WTC11 (cell line): ENCODE data around the gene GCDH. TPM values are rescaled to one million over a fixed set of nuclear protein-coding genes. Genes with fewer than 3 reads are reported as not detected.

Experiments
- ATAC-seq: fragments of 200-7000 bp; cut with Tn5 transposase; 2 replicates; pipeline ENCODE4 v1.10.0; 2021; ENCODE audit warnings: mild to moderate bottlenecking, moderate library complexity
- CTCF ChIA-PET: fragments of 300-600 bp; sonication (Branson Sonifier 250); formaldehyde crosslinking; loops from one replicate; lab custom pipeline; 2021; ENCODE audit warnings: antibody characterized with exemption; lab: Charles Lee
- POLR2A ChIA-PET: fragments of 350-600 bp; sonication (Branson Sonifier 250); formaldehyde crosslinking; loops from one replicate; lab custom pipeline; 2021; ENCODE audit warnings: antibody characterized with exemption; lab: Charles Lee
- DNase-seq: peaks from one replicate; pipeline ENCODE4 v3.0.0; 2021; ENCODE audit warnings: low spot score
- H3K27ac Mint-ChIP-seq: 2 replicates; pipeline ENCODE4 v1.8.0; 2021; ENCODE audit warnings: mixed read lengths
- H3K27me3 Mint-ChIP-seq: 2 replicates; pipeline ENCODE4 v1.8.0; 2021; ENCODE audit warnings: low read depth, mild to moderate bottlenecking, moderate library complexity, mixed read lengths
- H3K36me3 Mint-ChIP-seq: 2 replicates; pipeline ENCODE4 v1.8.0; 2021; ENCODE audit warnings: mixed read lengths
- H3K4me1 Mint-ChIP-seq: 2 replicates; pipeline ENCODE4 v1.8.0; 2022; ENCODE audit warnings: mixed read lengths
- H3K4me3 Mint-ChIP-seq: 2 replicates; pipeline ENCODE4 v1.8.0; 2021; ENCODE audit warnings: mild to moderate bottlenecking, moderate library complexity, mixed read lengths
- H3K9me3 Mint-ChIP-seq: 2 replicates; pipeline ENCODE4 v1.8.0; 2021; ENCODE audit warnings: mixed read lengths
- CREB1 ChIP-seq: sonication (generic); formaldehyde crosslinking; IDR thresholded peaks from 2 replicates; pipeline ENCODE4 v1.8.0; 2023; ENCODE audit warnings: mild to moderate bottlenecking, missing genetic modification reagents
- FOXK1 ChIP-seq: sonication (generic); formaldehyde crosslinking; IDR thresholded peaks from 2 replicates; pipeline ENCODE4 v1.8.0; 2022; ENCODE audit warnings: mild to moderate bottlenecking, moderate library complexity, missing genetic modification reagents
- FOXP1 ChIP-seq: sonication (generic); formaldehyde crosslinking; IDR thresholded peaks from 2 replicates; pipeline ENCODE4 v1.8.0; 2022; ENCODE audit warnings: missing genetic modification reagents, mild to moderate bottlenecking, moderate library complexity, borderline replicate concordance
- FOXP4 ChIP-seq: sonication (generic); formaldehyde crosslinking; IDR thresholded peaks from 2 replicates; pipeline ENCODE4 v1.8.0; 2022; ENCODE audit warnings: mild to moderate bottlenecking, missing genetic modification reagents
- GABPB1 ChIP-seq: sonication (generic); formaldehyde crosslinking; IDR thresholded peaks from 2 replicates; pipeline ENCODE4 v1.8.1; 2023; ENCODE audit warnings: mild to moderate bottlenecking, missing genetic modification reagents
- IRF2 ChIP-seq: sonication (generic); formaldehyde crosslinking; IDR thresholded peaks from 2 replicates; pipeline ENCODE4 v1.8.0; 2022; ENCODE audit warnings: low read depth, missing genetic modification reagents, borderline replicate concordance
- NFYB ChIP-seq: sonication (generic); formaldehyde crosslinking; conservative IDR thresholded peaks from 2 replicates; pipeline ENCODE4 v1.8.0; 2022; ENCODE audit warnings: low read depth, missing genetic modification reagents
- OVOL2 ChIP-seq: fragments of 250-450 bp; sonication (Bioruptor Pico); IDR thresholded peaks from 2 replicates; pipeline ENCODE4 v1.9.0; 2021; ENCODE audit warnings: mild to moderate bottlenecking, borderline replicate concordance
- PREB ChIP-seq: sonication (generic); formaldehyde crosslinking; IDR thresholded peaks from 2 replicates; pipeline ENCODE4 v1.8.1; 2022; ENCODE audit warnings: mild to moderate bottlenecking, missing genetic modification reagents, moderate library complexity, borderline replicate concordance
- RELA ChIP-seq: sonication (generic); formaldehyde crosslinking; IDR thresholded peaks from 2 replicates; pipeline ENCODE4 v1.8.1; 2022; ENCODE audit warnings: missing genetic modification reagents, mild to moderate bottlenecking, borderline replicate concordance
- SMAD3 ChIP-seq: sonication (generic); formaldehyde crosslinking; IDR thresholded peaks from 2 replicates; pipeline ENCODE4 v1.8.0; 2022; ENCODE audit warnings: missing genetic modification reagents, mild to moderate bottlenecking, borderline replicate concordance
- TEAD4 ChIP-seq: sonication (generic); formaldehyde crosslinking; IDR thresholded peaks from 2 replicates; pipeline ENCODE4 v1.8.0; 2022; ENCODE audit warnings: mild to moderate bottlenecking, missing genetic modification reagents
- ZBTB43 ChIP-seq: sonication (generic); formaldehyde crosslinking; IDR thresholded peaks from 2 replicates; pipeline ENCODE4 v1.8.1; 2023; ENCODE audit warnings: mild to moderate bottlenecking, missing genetic modification reagents
- ZNF232 ChIP-seq: sonication (generic); formaldehyde crosslinking; IDR thresholded peaks from 2 replicates; pipeline ENCODE4 v1.8.0; 2022; ENCODE audit warnings: mild to moderate bottlenecking, missing genetic modification reagents
- ZNF512 ChIP-seq: sonication (generic); formaldehyde crosslinking; IDR thresholded peaks from 2 replicates; pipeline ENCODE4 v1.8.1; 2022; ENCODE audit warnings: missing genetic modification reagents, borderline replicate concordance
- ZNF671 ChIP-seq: fragments of 250-450 bp; sonication (Bioruptor Pico); IDR thresholded peaks from 2 replicates; pipeline ENCODE4 v1.8.0; 2021; ENCODE audit warnings: mild to moderate bottlenecking
- total RNA-seq: library from RNA; stranded (reverse); gene quantifications from 3 replicates; pipeline ENCODE4 v1.2.3, GENCODE V29; 2021
- TF ChIP-seq, protein P1 (sequence below): fragments of 250-450 bp; sonication (Bioruptor Pico); conservative IDR thresholded peaks from 2 replicates; pipeline ENCODE4 v1.9.0; 2021; ENCODE audit warnings: mild to moderate bottlenecking
- TF ChIP-seq, protein P2 (sequence below): sonication (generic); formaldehyde crosslinking; conservative IDR thresholded peaks from 2 replicates; pipeline ENCODE4 v1.8.1; 2023; ENCODE audit warnings: mild to moderate bottlenecking, low read depth, missing genetic modification reagents, moderate library complexity
- TF ChIP-seq, protein P3 (sequence below): sonication (generic); formaldehyde crosslinking; IDR thresholded peaks from 2 replicates; pipeline ENCODE4 v1.8.1; 2022; ENCODE audit warnings: low read depth, mild to moderate bottlenecking, moderate library complexity, missing genetic modification reagents, borderline replicate concordance
- TF ChIP-seq, protein P4 (sequence below): sonication (generic); formaldehyde crosslinking; IDR thresholded peaks from 2 replicates; pipeline ENCODE4 v1.8.0; 2022; ENCODE audit warnings: missing genetic modification reagents

GCDH gene
- total RNA-seq, 1 experiment from 2014 or later = 69.0 TPM

- TF ChIP-seq IRF2 (CRISPR knock-in tag) = no peak
- TF ChIP-seq, protein P1, sequence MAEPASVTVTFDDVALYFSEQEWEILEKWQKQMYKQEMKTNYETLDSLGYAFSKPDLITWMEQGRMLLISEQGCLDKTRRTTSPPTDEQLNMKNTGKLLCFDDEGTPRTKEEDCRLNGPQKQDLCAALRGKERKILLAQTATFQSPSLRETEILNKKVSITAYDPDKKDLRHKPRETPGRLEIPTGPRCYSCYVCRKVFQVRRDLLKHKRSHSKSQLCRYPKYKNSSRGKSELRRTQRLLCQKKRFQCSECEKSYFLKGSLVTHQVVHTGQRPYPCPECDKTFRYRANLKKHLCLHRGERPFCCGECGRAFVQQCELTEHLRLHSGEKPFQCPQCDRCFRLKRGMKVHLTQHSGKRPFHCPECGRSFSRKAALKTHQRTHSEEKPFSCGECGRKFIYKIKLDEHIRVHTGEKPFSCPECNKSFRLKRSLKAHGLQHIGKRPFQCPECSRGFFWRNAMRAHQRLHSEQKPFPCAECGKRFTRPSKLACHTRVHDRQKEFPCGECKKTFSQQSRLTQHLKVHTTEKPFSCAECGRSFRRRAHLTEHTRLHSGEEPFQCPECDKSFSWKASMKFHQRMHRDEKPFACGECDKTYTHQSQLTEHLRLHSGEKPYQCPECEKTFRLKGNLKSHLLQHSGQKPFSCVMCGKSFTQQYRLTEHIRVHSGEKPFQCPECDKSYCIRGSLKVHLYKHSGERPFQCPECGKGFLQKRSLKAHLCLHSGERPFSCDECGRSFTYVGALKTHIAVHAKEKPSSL (CRISPR knock-in tag) = no peak
- TF ChIP-seq FOXP1 = no peak
- TF ChIP-seq GABPB1 (CRISPR knock-in tag) = no peak
- no peak for TF ChIP-seq RELA (CRISPR knock-in tag)
Measured at GRCh38 chr19:12935071-12935470, 44.1 kb downstream of the GCDH start (continued).

DNA sequence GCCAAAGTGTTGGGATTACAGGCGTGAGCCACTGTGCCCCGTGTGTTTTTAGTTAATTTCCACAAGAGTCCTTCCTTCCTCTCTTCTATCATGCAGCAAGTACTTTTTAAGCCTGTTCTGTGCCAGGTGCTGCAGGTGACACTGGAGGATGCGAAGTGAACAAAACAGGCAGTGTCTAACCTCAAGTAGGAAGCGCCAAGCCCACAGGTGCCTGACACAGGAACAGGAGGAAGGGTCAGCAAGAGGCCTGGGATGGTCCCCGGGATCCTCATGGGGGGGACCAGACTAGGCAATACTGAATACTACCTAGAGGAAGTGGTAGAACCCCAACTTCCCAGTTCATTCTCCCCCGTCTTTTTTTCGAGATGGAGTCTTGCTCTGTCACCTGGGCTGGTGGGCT lies 45.6 kb downstream of the GCDH start:
- H3K4me3 Mint-ChIP-seq = no peak overlapping the region
- H3K27me3 Mint-ChIP-seq = no peaks in the 10 kb centered on the region
- POLR2A ChIA-PET = interaction anchor here (1.7 to 2.0 kb wide), 4 partner anchors 17 to 179 kb away, joined by 4 to 13 read pairs (median 10); partner anchors contain the start of genes GCDH and SYCE2
- no peak for DNase-seq
- TF ChIP-seq ZNF512 (CRISPR knock-in tag) (no peak), PREB (no peak), CREB1 (CRISPR knock-in tag) (no peak), FOXK1 (no peak), FOXP4 (CRISPR knock-in tag) (no peak), ZNF232 (CRISPR knock-in tag) (no peak), ZNF671 (CRISPR knock-in tag) (no peak), SMAD3 (CRISPR knock-in tag) (no peak), TEAD4 (no peak), NFYB (no peak), ZBTB43 (no peak), OVOL2 (CRISPR knock-in tag) (no peak)
- TF ChIP-seq, protein P2, sequence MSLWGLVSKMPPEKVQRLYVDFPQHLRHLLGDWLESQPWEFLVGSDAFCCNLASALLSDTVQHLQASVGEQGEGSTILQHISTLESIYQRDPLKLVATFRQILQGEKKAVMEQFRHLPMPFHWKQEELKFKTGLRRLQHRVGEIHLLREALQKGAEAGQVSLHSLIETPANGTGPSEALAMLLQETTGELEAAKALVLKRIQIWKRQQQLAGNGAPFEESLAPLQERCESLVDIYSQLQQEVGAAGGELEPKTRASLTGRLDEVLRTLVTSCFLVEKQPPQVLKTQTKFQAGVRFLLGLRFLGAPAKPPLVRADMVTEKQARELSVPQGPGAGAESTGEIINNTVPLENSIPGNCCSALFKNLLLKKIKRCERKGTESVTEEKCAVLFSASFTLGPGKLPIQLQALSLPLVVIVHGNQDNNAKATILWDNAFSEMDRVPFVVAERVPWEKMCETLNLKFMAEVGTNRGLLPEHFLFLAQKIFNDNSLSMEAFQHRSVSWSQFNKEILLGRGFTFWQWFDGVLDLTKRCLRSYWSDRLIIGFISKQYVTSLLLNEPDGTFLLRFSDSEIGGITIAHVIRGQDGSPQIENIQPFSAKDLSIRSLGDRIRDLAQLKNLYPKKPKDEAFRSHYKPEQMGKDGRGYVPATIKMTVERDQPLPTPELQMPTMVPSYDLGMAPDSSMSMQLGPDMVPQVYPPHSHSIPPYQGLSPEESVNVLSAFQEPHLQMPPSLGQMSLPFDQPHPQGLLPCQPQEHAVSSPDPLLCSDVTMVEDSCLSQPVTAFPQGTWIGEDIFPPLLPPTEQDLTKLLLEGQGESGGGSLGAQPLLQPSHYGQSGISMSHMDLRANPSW = no peak
- TF ChIP-seq, protein P3, sequence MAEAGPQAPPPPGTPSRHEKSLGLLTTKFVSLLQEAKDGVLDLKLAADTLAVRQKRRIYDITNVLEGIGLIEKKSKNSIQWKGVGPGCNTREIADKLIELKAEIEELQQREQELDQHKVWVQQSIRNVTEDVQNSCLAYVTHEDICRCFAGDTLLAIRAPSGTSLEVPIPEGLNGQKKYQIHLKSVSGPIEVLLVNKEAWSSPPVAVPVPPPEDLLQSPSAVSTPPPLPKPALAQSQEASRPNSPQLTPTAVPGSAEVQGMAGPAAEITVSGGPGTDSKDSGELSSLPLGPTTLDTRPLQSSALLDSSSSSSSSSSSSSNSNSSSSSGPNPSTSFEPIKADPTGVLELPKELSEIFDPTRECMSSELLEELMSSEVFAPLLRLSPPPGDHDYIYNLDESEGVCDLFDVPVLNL (CRISPR knock-in tag) = no peak
- TF ChIP-seq, protein P4, sequence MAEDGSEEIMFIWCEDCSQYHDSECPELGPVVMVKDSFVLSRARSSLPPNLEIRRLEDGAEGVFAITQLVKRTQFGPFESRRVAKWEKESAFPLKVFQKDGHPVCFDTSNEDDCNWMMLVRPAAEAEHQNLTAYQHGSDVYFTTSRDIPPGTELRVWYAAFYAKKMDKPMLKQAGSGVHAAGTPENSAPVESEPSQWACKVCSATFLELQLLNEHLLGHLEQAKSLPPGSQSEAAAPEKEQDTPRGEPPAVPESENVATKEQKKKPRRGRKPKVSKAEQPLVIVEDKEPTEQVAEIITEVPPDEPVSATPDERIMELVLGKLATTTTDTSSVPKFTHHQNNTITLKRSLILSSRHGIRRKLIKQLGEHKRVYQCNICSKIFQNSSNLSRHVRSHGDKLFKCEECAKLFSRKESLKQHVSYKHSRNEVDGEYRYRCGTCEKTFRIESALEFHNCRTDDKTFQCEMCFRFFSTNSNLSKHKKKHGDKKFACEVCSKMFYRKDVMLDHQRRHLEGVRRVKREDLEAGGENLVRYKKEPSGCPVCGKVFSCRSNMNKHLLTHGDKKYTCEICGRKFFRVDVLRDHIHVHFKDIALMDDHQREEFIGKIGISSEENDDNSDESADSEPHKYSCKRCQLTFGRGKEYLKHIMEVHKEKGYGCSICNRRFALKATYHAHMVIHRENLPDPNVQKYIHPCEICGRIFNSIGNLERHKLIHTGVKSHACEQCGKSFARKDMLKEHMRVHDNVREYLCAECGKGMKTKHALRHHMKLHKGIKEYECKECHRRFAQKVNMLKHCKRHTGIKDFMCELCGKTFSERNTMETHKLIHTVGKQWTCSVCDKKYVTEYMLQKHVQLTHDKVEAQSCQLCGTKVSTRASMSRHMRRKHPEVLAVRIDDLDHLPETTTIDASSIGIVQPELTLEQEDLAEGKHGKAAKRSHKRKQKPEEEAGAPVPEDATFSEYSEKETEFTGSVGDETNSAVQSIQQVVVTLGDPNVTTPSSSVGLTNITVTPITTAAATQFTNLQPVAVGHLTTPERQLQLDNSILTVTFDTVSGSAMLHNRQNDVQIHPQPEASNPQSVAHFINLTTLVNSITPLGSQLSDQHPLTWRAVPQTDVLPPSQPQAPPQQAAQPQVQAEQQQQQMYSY (CRISPR knock-in tag) = no peak
- TF ChIP-seq, all 79 proteins: peak for 0
- H3K27ac Mint-ChIP-seq = peak overlapping the region; percentile 91
- ATAC-seq = no peak
- H3K9me3 Mint-ChIP-seq = no peaks in the 10 kb centered on the region
- CTCF ChIA-PET = interaction anchor here (0.6 to 1.7 kb wide), 11 partner anchors 10 to 393 kb away, joined by 3 to 22 read pairs (median 6); partner anchors contain the start of gene RAD23A
- H3K4me1 Mint-ChIP-seq = peaks cover 43% of the 10 kb centered on the region
- H3K36me3 Mint-ChIP-seq = peaks cover 38% of the 10 kb centered on the region
